HG02943 (cell line): Measurements from ENCODE around the gene NUDT16.
A peak's percentile ranks its signal among the peaks of the same experiment; 100 is the strongest.
"Not testable (repeated sequence)": the region's sequence is repeated elsewhere in the genome, so short reads cannot be mapped to it uniquely, and the experiment has no call there.

Source experiments
- ATAC-seq: cut with Tn5 transposase; IDR thresholded peaks from one replicate; pipeline ENCODE4 v1.9.1; 2021; ENCODE audit warnings: mild to moderate bottlenecking, low read depth, moderate library complexity; ENCODE audit not compliant: unreplicated experiment

The NUDT16 gene

DNA sequence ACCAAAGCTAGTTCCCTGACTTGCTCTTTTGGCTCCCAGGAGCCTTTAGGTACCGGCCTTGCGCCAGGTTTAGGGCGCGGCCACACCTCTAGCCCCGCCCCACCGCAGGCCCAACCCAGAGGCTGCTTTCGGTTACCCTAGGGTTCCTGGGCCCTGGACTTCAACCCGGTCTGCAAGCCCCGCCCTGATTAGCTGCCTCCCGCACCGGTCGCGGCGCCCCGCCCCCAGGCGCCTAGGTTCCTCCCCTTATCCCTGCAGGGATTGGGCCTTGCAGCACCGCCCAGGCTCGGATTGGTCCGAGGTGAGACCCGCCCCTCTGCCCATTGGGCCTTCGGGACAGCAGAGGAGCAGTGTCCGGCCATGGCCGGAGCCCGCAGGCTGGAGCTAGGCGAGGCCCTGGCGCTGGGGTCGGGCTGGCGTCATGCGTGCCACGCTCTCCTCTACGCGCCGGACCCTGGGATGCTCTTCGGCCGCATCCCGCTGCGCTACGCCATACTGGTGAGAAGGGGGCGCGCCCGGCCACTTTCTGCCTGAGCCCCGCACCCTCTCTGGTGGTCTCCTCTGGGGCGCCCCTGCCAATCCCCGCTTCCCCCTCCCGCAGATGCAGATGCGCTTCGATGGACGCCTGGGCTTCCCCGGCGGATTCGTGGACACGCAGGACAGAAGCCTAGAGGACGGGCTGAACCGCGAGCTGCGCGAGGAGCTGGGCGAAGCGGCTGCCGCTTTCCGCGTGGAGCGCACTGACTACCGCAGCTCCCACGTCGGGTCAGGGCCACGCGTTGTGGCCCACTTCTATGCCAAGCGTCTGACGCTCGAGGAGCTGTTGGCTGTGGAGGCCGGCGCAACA lies at the start of gene NUDT16:
Gene NUDT16 (plus strand): TSS at position 330 of the 847 bp plus-strand sequence. CDS start 31 bp downstream, at position 361.
- peak; percentile 98 for ATAC-seq

DNA sequence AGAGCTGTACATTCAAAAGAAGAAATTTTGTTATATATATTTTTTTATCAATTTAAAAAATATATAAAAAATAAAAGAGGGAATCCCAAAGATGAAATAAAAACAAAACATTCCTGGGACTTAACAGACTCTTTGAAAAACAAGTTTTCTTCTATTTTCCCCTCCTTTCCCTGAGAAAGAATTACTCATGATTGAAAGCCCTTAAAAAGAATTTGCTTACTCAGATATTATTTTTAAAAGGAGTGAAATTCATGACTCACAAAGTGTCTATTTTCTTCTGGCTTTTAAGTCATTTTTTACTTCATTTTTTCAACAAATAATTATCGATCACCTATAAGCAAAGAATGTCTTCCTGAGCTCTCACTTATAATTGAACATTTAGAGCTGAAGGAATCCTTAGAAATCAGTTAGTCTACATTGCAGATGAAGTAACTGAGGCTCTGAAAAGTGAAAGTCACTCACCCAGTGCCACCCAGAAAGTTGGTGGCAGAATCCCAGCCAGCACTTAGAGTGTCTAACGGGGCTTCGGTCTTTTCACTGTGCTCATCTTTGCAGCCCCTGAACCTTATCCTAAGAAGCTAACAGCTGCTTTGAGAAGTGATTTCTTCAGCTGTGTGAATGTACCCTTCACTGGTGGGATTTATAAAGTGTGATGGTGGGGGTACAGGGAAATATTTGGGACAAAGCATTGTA lies 42.5 kb upstream of the NUDT16 start:
- ATAC-seq, result no peak

DNA sequence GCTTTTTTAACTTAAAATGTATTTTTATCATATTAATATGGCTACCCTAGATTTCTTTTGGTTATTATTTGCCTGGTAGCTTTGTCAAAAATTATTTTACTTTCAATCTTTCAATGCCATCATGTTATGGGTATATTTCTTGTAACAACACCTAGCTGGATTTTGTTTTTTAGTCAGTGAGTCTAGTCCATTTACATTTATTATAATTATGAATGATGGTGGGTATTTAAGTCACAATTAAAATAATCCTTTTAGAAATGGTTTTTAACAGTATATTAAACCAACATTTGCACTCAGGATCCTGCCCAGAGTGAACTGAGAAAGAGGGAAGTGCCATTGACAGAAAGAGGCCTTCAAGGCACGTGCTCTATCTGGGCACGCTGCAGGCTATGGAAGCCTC lies 39.8 kb upstream of the NUDT16 start:
- no peak for ATAC-seq

DNA sequence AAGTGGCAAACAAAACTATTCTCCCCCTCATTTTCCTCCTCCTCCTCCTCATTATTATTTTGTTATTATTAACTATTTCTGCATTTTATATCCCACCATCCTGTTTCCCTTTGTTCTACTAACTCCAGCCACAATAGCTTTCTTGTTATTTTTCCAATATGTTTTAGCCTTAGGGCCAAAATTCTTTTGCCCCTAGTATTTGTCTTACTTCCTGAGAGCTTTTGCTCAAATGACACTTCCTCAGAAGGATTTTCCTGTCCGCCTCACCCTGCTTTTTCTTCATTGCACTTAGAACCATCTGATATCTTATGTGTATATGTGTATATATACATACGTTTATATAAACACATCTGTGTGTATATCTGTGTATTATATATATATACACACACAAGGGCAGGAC lies 32.7 kb upstream of the NUDT16 start:
- ATAC-seq, result no peak

DNA sequence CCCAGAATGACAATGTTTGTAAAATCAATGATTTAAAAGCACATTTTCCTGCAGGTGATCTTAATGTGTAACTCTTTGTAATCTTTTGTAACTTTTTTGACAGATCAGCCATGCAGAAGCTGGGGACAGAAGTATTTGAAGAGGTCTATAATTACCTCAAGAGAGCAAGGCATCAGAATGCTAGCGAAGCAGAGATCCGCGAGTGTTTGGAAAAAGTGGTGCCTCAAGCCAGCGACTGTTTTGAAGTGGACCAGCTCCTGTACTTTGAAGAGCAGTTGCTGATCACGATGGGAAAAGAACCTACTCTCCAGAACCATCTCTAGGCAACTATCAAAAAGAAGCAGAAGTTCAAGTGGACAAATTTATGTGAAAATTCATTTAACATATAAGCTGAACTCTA lies 32.1 kb upstream of the NUDT16 start:
- ATAC-seq, result no peak

DNA sequence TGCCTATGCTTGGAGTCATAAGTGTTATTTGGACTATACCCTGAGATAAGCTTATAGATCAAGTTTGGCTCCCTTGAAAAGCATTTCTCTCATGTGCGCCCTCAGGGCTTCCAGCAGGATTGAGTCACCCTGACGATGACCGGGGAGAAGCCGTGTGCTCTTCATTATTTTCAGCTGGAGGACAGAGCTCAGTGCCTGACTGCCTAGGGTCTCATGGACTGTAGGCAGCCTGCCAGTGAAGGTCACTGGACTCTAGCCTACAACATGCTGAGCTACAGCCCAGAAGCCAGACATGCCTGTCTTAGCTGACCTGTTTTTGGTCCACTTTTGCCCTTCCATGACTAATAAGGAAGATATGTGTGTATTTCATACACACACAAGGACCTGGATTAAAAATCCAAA lies 31.6 kb upstream of the NUDT16 start:
- ATAC-seq, result no peak

DNA sequence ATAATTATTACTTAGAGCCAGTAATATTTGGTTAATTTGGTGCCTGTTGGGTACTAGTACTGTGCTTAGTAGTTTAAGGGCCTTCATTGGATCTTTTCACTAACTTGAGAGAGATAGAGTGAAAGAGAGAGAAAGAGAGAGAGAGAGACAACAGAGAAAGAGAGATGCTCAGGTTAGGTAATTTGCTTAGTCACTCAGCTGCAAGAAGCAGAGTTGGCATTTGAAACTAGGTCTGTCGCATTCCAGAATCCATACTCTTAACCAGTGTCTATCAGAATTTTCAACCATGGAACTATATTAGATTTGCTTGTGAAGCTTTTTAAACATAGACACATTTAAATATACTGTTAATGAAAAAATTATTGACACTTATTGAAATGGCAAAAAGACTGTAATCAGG lies 31.1 kb upstream of the NUDT16 start:
- ATAC-seq, result no peak

DNA sequence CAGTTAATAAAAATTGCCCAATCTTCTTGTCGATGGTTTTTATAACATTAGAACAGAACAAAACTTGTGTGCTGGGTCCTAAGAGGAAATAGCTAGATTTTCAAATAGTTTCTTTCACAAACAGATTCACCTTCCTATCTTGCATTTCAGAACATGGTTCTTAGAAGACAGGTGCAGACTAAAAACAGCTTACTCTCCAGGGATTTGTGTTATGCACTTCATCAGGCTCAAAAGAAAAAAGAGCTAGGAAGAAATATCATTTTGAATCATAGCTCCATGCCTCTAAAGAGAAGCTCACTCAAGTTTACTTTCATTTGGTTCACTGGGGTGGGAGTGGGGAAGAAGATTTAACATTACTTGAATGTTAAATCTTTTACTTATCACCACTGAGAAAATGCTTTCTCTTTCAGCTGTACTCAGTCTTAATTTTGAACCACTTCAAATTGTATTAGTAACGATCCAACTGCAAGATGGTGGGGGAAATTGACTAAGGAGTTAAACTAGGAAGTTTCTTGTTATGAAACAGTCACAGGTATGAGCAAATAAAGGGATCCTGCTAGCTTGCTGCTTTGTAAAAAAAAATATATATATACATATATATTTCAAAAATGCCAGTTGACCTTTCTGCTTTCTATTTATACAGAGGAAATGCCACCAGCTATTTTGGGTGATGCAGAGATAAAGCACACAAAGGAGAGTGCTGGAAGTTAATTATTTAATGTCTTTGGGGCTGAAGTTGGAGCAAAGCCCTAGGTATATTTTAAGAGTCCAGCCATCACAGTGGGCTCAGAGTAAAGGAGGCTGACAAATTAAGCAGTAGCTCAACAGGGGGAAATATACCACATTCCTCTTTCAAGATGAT lies 28.3 kb upstream of the NUDT16 start:
- no peak for ATAC-seq

DNA sequence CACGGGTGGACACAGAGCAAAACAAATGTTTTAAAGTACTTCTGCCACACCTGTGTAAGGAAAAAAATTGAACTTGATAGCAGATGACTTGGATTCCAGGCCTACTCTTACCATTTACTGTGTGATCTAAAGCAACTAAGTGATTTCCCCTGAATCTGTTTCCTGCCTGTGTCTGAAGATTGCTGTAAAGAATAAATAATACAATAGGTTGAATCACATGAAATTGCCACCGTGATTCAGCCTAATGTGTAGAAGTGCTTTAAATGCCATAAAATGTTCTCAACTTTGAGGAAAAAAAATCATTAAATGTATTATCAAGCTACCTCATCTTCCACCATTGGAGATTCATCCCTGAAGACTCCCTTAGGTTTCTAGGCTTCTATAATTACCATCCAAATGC lies 27.6 kb upstream of the NUDT16 start:
- no peak for ATAC-seq

DNA sequence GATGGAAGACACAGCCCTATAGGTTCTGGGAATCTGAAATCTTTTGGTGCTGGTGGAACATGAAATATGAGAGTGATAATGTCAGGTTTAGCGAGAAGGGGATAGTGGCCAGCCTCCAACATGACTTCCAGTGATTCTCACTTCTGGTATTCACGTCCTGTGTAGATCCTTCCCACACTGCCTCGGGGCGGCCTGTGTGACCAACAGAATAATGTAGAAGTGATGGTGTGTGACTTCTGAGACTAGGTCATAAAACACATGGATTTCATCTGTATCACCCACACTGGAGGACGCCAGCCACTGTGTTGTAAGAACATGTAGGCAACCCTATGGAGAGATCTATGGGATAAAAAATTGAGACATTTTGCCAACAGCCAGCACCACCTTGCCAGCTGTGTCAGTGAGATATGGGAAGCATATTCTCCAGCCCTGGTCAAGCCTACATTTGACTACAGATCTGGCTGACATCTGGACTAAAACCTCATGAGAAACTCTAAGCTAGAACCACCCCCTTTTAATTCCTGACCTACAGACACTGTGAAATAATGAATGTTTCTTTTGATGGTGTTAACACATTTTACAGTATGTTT lies 25.5 kb upstream of the NUDT16 start:
- no peak for ATAC-seq

DNA sequence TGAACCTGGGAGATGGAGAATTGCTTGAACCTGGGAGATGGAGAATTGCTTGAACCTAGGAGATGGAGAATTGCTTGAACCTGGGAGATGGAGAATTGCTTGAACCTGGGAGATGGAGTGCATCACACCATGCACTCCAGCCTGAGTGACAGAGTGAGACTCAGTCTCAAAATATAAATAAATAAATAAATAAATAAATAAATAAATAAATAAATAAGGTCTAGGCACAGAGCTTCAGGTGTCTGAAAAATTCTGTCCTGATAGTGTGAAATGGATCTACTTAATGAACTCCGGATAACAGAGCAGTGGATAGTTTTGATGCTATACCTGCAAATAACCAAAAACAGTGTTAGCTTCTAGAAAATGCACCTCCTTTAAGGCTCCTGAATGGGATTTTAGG lies 24.3 kb upstream of the NUDT16 start:
- ATAC-seq, result no peak

DNA sequence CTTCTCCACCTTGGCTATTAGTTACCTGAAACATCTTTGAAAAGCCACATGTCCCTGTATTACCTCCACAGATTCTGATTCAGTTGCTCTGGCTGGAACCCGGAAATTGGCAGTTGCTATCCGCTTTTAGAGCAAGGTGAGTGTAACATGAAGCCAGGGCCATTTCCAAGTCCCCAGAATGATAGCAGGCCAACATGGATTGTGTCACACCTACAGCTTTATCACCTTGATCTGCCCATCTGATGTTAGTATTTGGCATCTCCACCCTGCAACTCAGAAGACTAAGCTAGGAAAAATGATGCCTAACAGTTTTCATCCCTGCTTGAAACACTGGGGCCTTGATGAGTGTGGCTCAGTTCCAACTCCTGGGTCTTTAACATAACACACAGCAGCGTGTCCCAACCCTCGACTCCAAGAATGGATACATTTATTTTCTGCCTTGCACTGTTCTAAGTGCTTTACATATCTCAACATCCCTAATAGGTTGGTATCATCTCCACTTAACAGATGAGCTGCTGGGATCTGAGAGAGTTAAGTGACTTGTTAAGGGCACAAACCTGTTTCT lies 21.3 kb upstream of the NUDT16 start:
- ATAC-seq, result no peak

DNA sequence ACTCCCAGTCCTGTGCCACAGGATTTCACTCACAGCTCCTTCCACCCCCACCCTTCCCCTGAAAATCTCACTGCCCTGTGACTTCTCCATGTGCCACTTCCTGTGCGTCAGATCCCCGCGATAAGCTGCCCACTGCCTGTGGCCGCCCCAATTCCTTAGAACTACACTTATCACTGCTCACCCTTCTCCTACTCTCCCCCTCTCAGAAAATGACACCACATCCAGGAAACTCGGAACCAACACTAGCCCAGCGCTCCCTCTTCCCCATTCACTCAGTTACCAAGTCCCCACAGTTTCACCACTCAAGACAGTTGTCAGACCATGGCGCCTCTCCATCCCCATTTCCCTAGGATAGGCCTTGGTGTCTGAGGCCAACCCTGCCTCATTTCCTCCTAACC lies 20.5 kb upstream of the NUDT16 start:
- not testable (repeated sequence) for ATAC-seq

DNA sequence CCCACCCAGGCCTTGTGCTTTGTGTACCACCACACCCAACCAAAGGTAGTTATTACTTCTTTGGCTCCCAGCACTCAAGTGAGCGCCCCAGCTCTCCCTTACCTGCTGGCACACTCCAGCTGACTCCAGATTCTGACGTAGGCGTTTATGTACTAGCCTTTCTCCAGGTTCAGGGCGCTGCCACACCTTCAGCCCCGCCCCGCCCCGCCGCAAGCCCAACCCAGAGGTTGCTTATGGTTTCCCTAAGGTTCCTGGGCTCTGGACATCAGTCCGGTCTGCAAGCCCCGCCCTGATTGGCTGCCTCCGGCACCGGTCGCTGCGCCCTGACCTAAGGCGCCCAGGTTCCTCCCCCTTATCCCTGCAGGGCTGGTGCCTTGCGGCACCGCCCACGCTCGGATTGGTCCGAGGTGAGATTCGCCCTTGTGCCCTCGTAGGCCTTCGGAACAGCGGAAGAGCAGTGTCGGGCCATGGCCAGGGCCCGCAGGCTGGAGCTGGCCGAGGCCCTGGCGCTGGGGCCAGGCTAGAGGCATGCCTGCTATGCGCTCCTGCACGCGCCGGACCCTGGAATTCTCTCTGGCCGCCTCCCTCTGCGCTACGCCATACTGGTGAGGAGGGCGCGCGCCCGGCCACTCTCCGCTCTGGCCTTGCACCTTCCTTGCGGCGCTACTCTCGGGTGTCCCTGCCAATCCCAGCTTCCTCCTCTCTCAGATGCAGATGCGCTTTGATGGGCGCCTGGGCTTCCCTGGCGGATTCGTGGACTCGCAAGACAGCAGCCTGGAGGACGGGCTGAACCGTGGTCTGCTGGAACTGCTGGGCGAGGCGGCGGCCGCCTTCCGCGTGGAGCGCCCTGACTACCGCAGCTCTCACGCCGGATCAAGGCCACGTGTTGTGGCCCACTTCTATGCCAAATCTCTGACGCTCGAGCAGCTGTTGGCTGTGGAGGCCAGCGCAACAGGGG lies 19.8 kb upstream of the NUDT16 start:
- peak; percentile 92 for ATAC-seq

DNA sequence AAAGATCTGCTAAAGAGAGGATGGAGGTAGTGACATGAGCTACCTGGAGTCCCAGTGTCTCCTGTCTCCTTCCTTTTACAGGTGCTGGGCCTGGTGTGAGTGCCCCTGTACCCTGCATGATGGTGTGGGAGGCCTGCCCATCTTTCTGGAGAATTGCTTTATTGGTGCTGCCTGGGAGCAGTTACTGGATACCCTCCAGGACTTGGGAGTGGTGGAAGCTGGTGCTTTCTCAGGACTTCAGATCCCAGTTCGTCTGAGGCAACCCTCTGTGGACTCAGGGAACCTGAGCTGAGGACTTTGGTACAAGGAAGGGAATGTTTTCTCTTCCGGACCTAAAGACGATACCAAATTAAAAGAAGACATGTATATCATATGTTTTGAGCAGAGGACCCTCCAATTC lies 18.3 kb upstream of the NUDT16 start:
- no peak for ATAC-seq

DNA sequence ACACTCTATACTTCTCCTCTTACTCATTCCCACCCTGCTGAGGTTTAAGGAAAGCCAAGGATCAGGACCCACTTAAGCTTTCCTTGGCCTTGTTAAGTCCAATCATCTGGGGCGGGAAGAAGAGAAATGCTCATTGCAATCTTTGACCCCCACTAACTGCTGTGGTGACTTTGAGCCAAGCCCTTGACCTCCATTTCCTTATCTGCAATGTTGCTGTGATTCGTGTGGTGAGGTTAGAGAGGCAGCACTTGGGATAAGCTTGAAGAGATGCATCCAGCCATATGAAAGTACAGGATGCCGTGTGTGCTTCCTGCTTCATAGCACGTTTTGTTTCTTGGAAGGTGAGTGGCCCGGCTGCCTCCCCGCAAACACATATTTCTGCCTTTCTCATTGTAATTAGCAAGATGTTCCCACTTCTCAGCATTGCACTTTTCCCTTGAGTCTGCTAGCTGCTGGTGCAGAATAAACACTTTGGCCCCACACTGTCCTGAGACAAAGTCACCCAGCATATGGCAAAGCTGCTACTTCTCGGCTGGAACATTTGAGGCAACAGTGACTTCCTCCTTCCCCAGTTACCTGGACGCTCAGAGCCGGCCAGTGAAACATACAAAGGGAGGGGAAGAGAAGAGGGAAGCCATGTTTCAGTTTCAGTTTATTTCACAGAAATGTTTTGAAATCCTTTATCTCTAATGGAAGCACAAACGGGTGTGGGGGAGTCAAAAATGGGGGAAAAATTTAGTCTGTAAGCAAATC lies 10.5 kb upstream of the NUDT16 start:
- no peak for ATAC-seq

DNA sequence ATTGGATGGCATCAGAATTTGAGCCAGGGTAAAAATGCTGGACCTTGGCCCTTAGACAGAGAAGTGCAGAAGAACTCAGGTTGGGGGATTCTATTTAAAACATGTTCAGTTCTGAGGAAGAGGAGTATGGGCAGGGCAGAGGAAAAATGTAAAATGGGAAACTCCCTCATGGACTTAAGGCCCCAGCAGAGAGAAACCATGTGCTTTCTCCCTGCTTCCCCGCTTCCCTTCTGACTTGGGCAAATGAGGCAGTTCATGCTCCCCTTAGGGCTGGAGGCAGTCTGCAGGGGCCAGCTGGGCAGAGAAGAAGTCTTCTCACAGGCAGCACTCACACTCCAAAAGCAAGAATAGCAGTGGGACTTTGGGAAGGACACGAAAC lies 9.9 kb upstream of the NUDT16 start:
- ATAC-seq, result no peak

DNA sequence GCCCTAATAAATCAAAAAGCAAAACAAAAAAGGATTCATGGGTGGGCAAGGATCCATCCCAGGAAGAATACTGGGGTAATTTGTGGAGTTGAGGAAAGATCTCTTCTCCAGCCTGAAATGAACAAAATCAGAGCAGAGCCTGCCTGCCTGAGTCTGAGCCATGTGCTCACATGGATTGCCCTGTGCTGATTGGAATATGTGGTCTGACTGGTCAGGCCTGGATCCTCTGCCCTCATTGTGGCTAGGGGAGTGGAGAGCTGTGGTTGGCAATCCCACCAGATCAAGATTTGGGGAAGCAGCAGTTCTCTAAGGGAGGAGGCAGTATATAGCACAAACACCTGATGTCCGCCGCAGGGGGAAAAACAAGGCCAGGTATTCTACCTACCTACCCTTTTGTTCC lies 6.8 kb upstream of the NUDT16 start:
- no peak for ATAC-seq
